HFFc6 (cell line): ENCODE measurements around the gene CERS6. TPM values are rescaled to one million over a fixed set of nuclear protein-coding genes. Genes with fewer than 3 reads are reported as not detected.

ENCODE experiments used
- DNase-seq: peaks from one replicate; pipeline ENCODE4 v3.0.0-alpha.2; 2018
- H3K27ac Mint-ChIP-seq: 2 replicates; pipeline ENCODE4 v1.8.0; 2020; ENCODE audit warnings: mild to moderate bottlenecking, mixed read lengths
- H3K27me3 Mint-ChIP-seq: 2 replicates; pipeline ENCODE4 v1.8.0; 2021; ENCODE audit warnings: mild to moderate bottlenecking, moderate library complexity, mixed read lengths; ENCODE audit not compliant: insufficient read depth
- H3K36me3 Mint-ChIP-seq: 2 replicates; pipeline ENCODE4 v1.8.0; 2021; ENCODE audit warnings: low read depth, mixed read lengths
- H3K4me1 Mint-ChIP-seq: 2 replicates; pipeline ENCODE4 v1.8.0; 2020; ENCODE audit warnings: low read depth, mixed read lengths
- H3K4me3 Mint-ChIP-seq: 2 replicates; pipeline ENCODE4 v1.8.0; 2020; ENCODE audit warnings: mild to moderate bottlenecking, moderate library complexity, mixed read lengths
- H3K9me3 Mint-ChIP-seq: 2 replicates; pipeline ENCODE4 v1.8.0; 2020; ENCODE audit warnings: mild to moderate bottlenecking, mixed read lengths
- CTCF ChIP-seq: fragments of 200-600 bp; sonication (generic); IDR thresholded peaks from 2 replicates; pipeline ENCODE4 v1.5.0; 2021; ENCODE audit warnings: antibody characterized with exemption, mild to moderate bottlenecking
- total RNA-seq, 6 experiments: library from RNA; stranded (reverse); fragmentation: NEBNext Ultra II Directional; extraction: Animal tissue kit (Norgen Biotek cat#: 25700); gene quantifications; 2 replicates in 1 of 6; 3 replicates in 5 of 6; pipeline ENCODE4 v1.2.3, GENCODE V29; 2021

CERS6 gene
- total RNA-seq, 6 experiments from 2014 or later = 6.2 to 9.9 (median 7.5) TPM

GRCh38 chr2:168445960-168446359 is 10.1 kb upstream of the CERS6 start:
- TF ChIP-seq CTCF = no peak
- Mint-ChIP-seq H3K4me3 (no peak overlapping the region), H3K36me3 (peaks cover 9% of the 10 kb centered on the region; the same call in 1 of the 2 replicates), H3K27ac (no peak overlapping the region), H3K9me3 (peaks cover 16% of the 10 kb centered on the region), H3K4me1 (no peaks in the 10 kb centered on the region), H3K27me3 (peaks cover 8% of the 10 kb centered on the region; the same call in 1 of the 2 replicates)
- no peak for DNase-seq

GRCh38 chr2:168448980-168449379 is 7.1 kb upstream of the CERS6 start:
- Mint-ChIP-seq H3K9me3 (peaks cover 16% of the 10 kb centered on the region), H3K27me3 (peaks cover 7% of the 10 kb centered on the region; the same call in 1 of the 2 replicates), H3K4me1 (no peaks in the 10 kb centered on the region), H3K4me3 (no peak overlapping the region), H3K27ac (no peak overlapping the region), H3K36me3 (peaks cover 9% of the 10 kb centered on the region; the same call in 1 of the 2 replicates)
- no peak for DNase-seq
- TF ChIP-seq CTCF = no peak

GRCh38 chr2:168449419-168449818 is 6.7 kb upstream of the CERS6 start:
- no peaks in the 10 kb centered on the region for H3K4me1 Mint-ChIP-seq
- no peak for TF ChIP-seq CTCF
- peaks cover 5% of the 10 kb centered on the region; the same call in 1 of the 2 replicates for H3K27me3 Mint-ChIP-seq
- no peak for DNase-seq
- H3K36me3 Mint-ChIP-seq = peaks cover 6% of the 10 kb centered on the region; the same call in 1 of the 2 replicates
- peaks cover 16% of the 10 kb centered on the region for H3K9me3 Mint-ChIP-seq
- H3K27ac Mint-ChIP-seq = no peak overlapping the region
- H3K4me3 Mint-ChIP-seq = no peak overlapping the region

- no peak for DNase-seq
- no peak for TF ChIP-seq CTCF
- peaks cover 4% of the 10 kb centered on the region; the same call in 1 of the 2 replicates for H3K36me3 Mint-ChIP-seq
- H3K27ac Mint-ChIP-seq = no peak overlapping the region
- peaks cover 5% of the 10 kb centered on the region; the same call in 1 of the 2 replicates for H3K27me3 Mint-ChIP-seq
- peaks cover 15% of the 10 kb centered on the region for H3K9me3 Mint-ChIP-seq
- no peak overlapping the region for H3K4me3 Mint-ChIP-seq
- no peaks in the 10 kb centered on the region for H3K4me1 Mint-ChIP-seq
Measured at GRCh38 chr2:168450171-168450570, 5.9 kb upstream of the CERS6 start.

- H3K27me3 Mint-ChIP-seq = peaks cover 5% of the 10 kb centered on the region; the same call in 1 of the 2 replicates
- no peak for DNase-seq
- H3K4me1 Mint-ChIP-seq = no peaks in the 10 kb centered on the region
- TF ChIP-seq CTCF = no peak
- H3K36me3 Mint-ChIP-seq = peaks cover 4% of the 10 kb centered on the region; the same call in 1 of the 2 replicates
- H3K27ac Mint-ChIP-seq = no peak overlapping the region
- peaks cover 10% of the 10 kb centered on the region for H3K9me3 Mint-ChIP-seq
- H3K4me3 Mint-ChIP-seq = no peak overlapping the region
Measured at GRCh38 chr2:168450732-168451131, 5.3 kb upstream of the CERS6 start.
